GM03348 (cell line): ENCODE data around the gene TBX15.

Source experiments
- DNase-seq: peaks from one replicate; pipeline ENCODE4 v3.0.0; 2012; ENCODE audit warnings: low spot score

TBX15 gene

GRCh38 chr1:118890851-118891384 is 97.2 kb downstream of the TBX15 start:
- DNase-seq: no peak

- no peak for DNase-seq
Observed at GRCh38 chr1:118884946-118885345, 103.2 kb downstream of the TBX15 start.

DNA sequence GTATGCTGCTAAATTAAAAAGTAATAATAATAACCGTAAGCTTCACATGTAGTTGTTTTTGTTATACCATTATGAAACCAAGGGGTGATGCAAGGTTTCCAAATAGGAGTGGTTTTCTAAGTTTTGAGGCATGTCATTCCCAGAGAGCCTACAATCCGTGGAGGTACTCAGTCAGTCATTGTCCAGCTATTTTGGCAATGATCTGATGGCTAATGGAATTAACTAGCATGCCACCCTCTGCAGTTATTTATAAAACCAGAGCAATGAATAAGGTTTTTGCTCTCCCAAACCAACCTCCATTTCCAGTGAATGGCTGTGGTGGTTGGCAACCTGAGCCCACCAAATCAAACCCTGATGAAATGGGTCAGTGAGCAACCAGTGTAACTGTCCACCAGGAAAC is 106.4 kb downstream of the TBX15 start:
- no peak for DNase-seq

GRCh38 chr1:118878661-118879060 is 109.5 kb downstream of the TBX15 start:
- DNase-seq: no peak

GRCh38 chr1:118877668-118878396 is 110.3 kb downstream of the TBX15 start:
- no peak for DNase-seq

DNA sequence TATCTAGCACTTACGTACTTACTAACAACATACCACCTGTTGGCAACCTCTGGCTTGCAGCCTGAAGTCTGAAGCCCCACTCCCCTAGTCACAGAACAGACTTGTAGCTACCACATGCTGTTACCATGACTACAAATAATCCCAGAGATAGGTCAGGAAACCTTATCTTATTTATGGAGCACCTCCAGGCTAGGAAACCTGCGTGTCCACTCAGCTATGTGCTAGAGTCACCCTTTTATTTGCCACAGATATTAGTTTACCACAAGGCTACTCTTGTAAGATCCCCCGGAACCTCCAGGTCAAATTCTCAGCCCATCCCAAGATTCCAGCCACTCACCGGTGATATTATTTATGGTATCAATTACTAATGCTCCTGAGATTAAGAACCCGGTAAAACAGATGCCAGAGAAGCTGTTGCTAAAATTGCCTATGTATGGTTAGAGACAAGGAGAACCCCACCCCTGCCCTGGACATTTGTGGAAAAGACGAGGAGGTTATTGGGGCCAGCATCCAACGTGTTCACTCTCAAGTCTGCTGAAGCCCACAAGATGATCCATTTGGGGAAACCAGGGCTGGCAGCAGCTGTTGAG is 116.5 kb downstream of the TBX15 start:
- DNase-seq: no peak

- DNase-seq: no peak
Observed at GRCh38 chr1:118868387-118868786, 119.8 kb downstream of the TBX15 start.

GRCh38 chr1:118866330-118866729 is 121.8 kb downstream of the TBX15 start:
- no peak for DNase-seq

DNA sequence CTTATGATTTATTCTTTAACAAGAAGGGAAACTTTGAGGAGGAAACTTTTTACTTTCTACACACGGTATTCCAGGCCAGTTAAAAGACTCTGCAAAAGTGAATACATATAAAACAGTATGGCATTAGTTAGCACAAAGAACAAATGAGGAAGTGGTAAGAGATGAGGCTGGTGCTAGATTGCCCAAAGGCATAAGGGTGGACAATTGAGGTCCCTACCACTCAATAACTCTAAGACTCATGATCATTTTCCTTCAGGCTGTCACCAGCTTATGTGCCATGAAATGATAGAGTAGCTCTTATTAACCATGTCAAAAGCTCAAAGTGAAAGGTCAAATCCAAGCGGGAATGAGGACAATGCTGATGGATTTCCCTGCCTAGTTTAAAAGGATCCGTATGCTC is 124.5 kb downstream of the TBX15 start:
- DNase-seq: no peak

DNA sequence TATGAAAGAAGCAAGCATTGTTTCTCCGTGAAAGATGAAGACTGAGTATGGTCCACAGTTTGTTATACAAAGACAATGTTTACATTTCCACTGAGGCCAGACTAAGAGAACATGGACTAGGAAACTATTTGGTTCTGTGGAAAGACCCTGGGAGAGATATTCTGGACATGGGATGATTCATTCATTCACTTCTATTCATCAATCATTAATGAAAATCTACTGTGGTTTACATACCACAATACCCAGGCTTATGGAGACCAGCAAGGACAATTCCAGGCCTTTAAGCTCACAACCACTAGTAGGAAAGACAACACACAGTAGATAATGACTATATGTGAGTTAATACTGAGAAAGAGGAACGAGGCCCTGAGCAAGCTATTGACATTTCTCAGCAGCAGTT is 125.4 kb downstream of the TBX15 start:
- no peak for DNase-seq

GRCh38 chr1:118861216-118861615 is 126.9 kb downstream of the TBX15 start:
- DNase-seq: no peak

DNA sequence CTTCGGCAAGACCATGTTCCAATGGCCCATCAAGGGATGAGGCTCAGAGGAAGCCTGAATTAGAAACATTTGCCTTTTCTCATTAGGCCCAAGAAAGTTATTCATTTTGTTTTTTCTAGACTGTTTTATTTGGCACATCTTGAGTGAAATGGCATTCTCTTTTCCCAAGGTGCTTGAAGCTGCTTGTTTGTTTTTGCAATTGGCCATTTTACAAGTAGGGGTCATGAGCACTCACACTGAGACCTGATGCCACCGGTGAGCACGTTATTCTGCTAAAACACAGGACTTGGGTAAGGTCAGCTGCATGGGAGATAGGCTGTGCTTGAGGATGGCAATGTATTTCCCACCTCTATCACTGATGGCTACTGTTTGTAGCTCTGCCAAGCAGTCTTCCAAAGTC is 128.1 kb downstream of the TBX15 start:
- DNase-seq: no peak

DNA sequence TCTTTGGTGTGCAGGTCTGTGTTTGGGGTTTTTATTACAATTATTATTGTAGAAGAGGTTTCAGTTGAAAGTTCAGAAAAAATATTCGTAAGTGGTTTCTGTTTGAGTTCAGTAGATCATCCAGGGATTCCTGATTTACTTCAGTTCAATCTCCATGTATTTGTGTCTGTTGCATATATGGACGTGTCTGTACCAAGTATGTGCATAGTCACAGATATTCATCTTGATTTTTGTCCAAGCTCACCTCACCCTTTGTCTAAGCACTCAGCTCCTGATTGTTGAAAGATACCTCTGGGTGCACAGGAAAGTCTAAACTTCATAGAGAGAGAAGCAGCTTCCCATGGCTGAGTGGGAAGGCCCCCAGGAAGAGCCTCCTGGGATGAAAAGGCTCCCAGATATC is 141.7 kb downstream of the TBX15 start:
- no peak for DNase-seq

GRCh38 chr1:118842452-118843201 is 145.5 kb downstream of the TBX15 start:
- no peak for DNase-seq

DNA sequence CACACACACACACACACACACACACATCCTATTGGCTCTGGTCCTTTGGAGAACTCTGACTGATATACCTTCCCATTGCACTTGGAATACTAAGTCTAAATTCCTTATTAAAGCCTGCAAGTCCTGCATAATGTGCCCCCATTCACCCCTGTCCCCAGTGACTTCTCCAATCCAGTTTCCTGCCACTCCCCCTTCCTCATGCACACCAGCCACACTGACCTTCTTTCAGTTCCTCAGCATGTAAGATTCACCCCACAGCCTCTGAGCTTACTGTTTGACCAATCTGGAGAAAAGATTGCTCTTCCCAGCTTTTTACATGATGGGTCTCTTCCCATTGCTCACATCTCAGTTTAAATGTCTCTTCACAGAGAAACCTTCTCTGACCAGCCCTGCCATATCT is 146.6 kb downstream of the TBX15 start:
- DNase-seq: no peak
